Stimulated activated CD8-positive, alpha-beta memory T cell treated with anti-CD3 and anti-CD28 coated beads, Interleukin-7, amount 100 ng/mL, for 48 hours (primary cell): ENCODE measurements around the gene GNLY.
"Not testable (repeated sequence)": the region's sequence is repeated elsewhere in the genome, so short reads cannot be mapped to it uniquely, and the experiment has no call there.

ENCODE experiments used
- DNase-seq, 2 donors: peaks; one replicate each; pipeline ENCODE4 v3.0.0-alpha.2; 2020; ENCODE audit warnings: low read depth in 1 of 2; ENCODE audit errors: extremely low read depth in 1 of 2

GNLY gene

GRCh38 chr2:85663594-85664565, 30.3 kb upstream of the GNLY start:
- no peak for DNase-seq

GRCh38 chr2:85665264-85665937, 28.8 kb upstream of the GNLY start:
- no peak for DNase-seq

- no peak for DNase-seq
Measured at GRCh38 chr2:85666016-85666415, 28.1 kb upstream of the GNLY start.

GRCh38 chr2:85666435-85667316, 27.5 kb upstream of the GNLY start:
- DNase-seq, result no peak

GRCh38 chr2:85667561-85668008, 26.6 kb upstream of the GNLY start:
- no peak for DNase-seq

GRCh38 chr2:85668009-85668856, 25.9 kb upstream of the GNLY start, which contains the start of gene SFTPB:
TSS of gene SFTPB (minus strand) at chr2:85668199. CDS start at chr2:85668183, 16 bp downstream.
- DNase-seq, result no peak

GRCh38 chr2:85668857-85669142, 25.4 kb upstream of the GNLY start:
- DNase-seq, result no peak

- no peak for DNase-seq
Measured at GRCh38 chr2:85669549-85669948, 24.6 kb upstream of the GNLY start.

GRCh38 chr2:85670416-85670815, 23.7 kb upstream of the GNLY start:
- DNase-seq, result not testable (repeated sequence)

GRCh38 chr2:85672456-85672855, 21.7 kb upstream of the GNLY start:
- no peak for DNase-seq

GRCh38 chr2:85673716-85674375, 20.3 kb upstream of the GNLY start:
- DNase-seq, result no peak

- DNase-seq, result no peak
Measured at GRCh38 chr2:85674417-85674816, 19.7 kb upstream of the GNLY start.

GRCh38 chr2:85675427-85675826, 18.7 kb upstream of the GNLY start:
- no peak for DNase-seq

GRCh38 chr2:85675866-85676548, 18.2 kb upstream of the GNLY start:
- DNase-seq, result no peak

GRCh38 chr2:85678377-85678776, 15.8 kb upstream of the GNLY start:
- no peak for DNase-seq

GRCh38 chr2:85678794-85679672, 15.1 kb upstream of the GNLY start:
- DNase-seq, result peak; percentile 39 to 57

GRCh38 chr2:85680707-85681371, 13.3 kb upstream of the GNLY start:
- no peak for DNase-seq

- DNase-seq, result no peak
Measured at GRCh38 chr2:85681372-85681763, 12.8 kb upstream of the GNLY start.
